Activated CD4-positive, alpha-beta T cell treated with anti-CD3 and anti-CD28 coated beads, Interleukin-2, amount 10 ng/mL, durations not matched to agents 24 days and 14 days (primary cell): ENCODE results near the gene PKD1. TPM values are rescaled to one million over a fixed set of nuclear protein-coding genes. Genes with fewer than 3 reads are reported as not detected.
"Not testable (repeated sequence)": the region's sequence is repeated elsewhere in the genome, so short reads cannot be mapped to it uniquely, and the experiment has no call there.

Experiments
- DNase-seq: peaks from one replicate; pipeline ENCODE4 v3.0.0; 2022
- H3K27ac Mint-ChIP-seq: one replicate; pipeline ENCODE4 v1.8.0; 2022; ENCODE audit warnings: mild to moderate bottlenecking, mixed read lengths
- H3K27me3 Mint-ChIP-seq: one replicate; pipeline ENCODE4 v1.8.0; 2022; ENCODE audit warnings: mixed read lengths
- H3K36me3 Mint-ChIP-seq: one replicate; pipeline ENCODE4 v1.8.0; 2022; ENCODE audit warnings: low read depth, mild to moderate bottlenecking, mixed read lengths
- H3K4me1 Mint-ChIP-seq: one replicate; pipeline ENCODE4 v1.8.0; 2021; ENCODE audit warnings: mixed read lengths
- H3K4me3 Mint-ChIP-seq: one replicate; pipeline ENCODE4 v1.8.0; 2022; ENCODE audit warnings: mild to moderate bottlenecking, moderate library complexity, mixed read lengths
- H3K9me3 Mint-ChIP-seq: one replicate; pipeline ENCODE4 v1.8.0; 2021; ENCODE audit warnings: mixed read lengths
- intact Hi-C: fragments of 100-400 bp; cut with micrococcal nuclease; formaldehyde crosslinking; loops from one replicate; pipeline ENCODE4 v1.15.1; 2023
- total RNA-seq: library from RNA; stranded (reverse); gene quantifications from 2 replicates; pipeline ENCODE4 v1.2.3, GENCODE V29; 2022

Gene PKD1
- total RNA-seq, 1 donor from 2014 or later, result 93.3 TPM

DNA sequence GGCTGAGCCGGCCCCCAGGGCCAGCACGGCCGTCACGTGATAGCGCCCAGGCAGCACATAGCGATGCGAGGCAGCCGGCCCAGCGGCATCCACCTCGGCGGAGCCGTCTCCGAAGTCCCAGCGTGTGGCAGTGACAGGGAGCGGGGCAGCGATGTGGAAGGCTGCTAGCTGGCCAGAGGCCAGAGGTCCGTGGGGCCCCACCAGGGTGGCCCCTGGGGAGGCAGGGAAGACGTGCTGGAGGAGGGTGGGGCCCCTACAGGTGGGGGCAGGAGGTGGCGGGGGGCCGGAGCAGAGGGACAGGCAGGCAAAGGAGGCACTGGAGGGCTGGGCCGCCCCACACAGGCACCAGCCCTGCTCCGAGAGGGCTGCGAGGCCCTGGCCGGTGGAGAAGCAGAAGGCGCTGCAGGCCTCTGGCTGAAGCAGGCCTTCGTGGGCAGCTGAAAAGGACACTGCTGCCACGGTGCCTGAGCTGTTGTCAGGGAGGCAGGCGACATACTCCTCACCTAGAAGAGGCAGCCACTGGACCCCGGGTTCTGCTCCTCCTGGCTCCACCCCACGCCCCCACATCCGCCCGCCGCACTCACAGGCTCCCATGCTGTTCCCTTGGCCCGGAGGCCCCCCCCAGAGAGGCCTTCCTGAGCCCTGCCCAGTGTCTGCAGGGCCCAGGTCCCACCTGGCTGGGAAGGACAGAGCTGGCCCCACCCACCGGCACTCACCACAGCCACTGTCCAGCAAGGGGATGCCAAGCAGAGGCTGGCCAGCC, 17.6 kb downstream of the PKD1 start:
- H3K27me3 Mint-ChIP-seq, H3K4me1 Mint-ChIP-seq, H3K36me3 Mint-ChIP-seq, intact Hi-C loops, H3K27ac Mint-ChIP-seq, H3K9me3 Mint-ChIP-seq, H3K4me3 Mint-ChIP-seq, DNase-seq: not testable (repeated sequence)

DNA sequence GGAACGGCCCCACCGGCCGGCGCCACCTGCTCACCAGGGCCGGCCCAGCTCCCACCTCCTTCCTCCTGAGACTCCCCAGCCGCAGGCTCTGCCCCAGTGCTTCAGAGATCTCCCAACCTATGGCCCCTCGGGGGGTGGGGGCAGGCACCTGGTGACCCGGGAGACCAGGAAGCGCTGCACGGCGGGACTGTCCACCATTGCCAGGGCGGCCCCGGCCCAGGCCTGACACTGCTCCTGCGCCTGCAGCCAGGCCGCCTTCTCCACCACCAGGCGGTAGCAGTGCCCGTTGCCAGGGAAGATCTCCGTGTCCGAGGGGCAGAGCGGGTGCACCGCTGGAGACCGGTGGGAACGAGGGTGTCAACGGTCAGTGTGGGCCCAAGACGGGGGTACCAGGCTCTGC, 18.4 kb downstream of the PKD1 start:
- H3K27me3 Mint-ChIP-seq, H3K27ac Mint-ChIP-seq, H3K4me3 Mint-ChIP-seq, H3K9me3 Mint-ChIP-seq, DNase-seq, H3K36me3 Mint-ChIP-seq, intact Hi-C loops, H3K4me1 Mint-ChIP-seq: not testable (repeated sequence)

DNA sequence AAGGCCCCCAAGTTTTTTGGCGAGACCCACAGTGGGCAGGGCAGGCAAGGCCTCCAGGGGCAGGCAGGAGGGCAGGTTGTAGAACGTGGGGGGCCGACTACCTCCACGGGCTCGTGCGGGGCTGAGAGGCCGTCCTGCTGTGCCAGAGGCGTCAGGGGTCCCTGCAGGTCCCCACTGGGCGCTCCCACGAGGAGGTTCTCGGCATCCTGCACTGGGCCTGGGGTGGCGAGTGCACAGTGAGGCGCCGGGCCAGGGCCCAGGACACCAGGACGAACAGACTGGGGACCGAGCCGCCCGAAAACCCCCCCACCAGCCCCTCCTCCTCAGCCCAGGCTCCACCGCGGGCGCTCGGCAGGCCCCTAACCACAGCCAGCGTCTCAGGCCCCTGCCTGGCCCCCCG, 19.3 kb downstream of the PKD1 start:
- DNase-seq, H3K36me3 Mint-ChIP-seq, H3K27me3 Mint-ChIP-seq, H3K27ac Mint-ChIP-seq, intact Hi-C loops, H3K4me3 Mint-ChIP-seq, H3K4me1 Mint-ChIP-seq, H3K9me3 Mint-ChIP-seq: not testable (repeated sequence)

DNA sequence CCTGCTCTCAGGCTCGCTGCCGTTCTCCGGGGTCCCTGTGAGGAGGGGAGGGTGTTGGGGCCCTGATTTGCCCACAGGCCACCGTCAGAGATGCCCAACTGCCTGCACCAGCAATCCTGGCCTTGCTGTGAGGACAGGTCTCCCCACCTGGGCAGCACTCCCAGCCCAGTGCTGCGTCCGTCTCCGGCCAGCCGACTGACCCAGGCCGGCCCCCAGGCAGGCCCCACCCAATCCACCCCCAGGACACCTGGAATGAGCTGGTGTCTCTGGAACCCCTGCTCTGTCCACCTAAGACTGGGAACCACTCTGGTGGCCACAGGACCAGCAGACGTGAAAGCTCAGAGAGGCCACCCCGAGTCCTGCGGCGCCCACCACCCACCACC, 20.1 kb downstream of the PKD1 start:
- intact Hi-C loops, result no loop called here
- no peaks in the 10 kb centered on the region for H3K4me1 Mint-ChIP-seq
- no peaks in the 10 kb centered on the region for H3K9me3 Mint-ChIP-seq
- H3K36me3 Mint-ChIP-seq, result no peaks in the 10 kb centered on the region
- H3K27ac Mint-ChIP-seq, result no peak overlapping the region
- H3K27me3 Mint-ChIP-seq, result no peaks in the 10 kb centered on the region
- no peak for DNase-seq
- H3K4me3 Mint-ChIP-seq, result no peak overlapping the region

DNA sequence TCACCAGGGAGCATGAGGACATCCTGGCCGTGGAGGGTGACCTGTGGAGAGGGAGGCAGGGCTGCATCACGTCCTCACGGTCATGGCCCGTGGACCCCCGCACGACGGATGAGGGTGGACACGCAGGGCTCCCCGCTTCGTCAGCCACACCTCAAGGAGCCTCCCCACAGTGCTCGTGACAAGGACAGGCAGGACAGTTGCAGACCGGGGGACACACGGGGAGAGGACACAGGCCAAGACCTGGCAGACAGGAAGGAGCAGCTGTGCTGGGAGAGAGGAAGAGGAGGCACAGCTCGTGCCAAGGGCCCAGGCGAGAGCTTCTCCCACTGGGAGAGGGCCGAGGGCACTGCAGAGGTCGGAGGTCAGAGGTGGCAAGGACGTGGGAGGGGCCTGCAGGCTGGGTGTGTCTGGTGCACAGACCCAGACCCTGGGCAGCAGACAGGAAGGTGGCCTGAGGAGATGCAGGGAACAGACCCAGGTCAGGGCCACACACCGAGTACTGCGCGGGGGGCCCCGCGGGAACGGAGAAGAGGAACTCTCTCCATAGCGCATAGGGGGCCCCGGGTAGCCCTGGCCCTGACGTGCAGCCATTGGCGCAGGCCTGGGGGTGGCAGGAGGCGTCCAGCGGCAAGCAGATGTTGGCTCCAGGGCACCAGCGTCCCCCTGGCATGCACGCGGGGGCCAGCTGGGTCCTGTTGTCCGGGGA, 20.7 kb downstream of the PKD1 start:
- intact Hi-C loops, H3K4me1 Mint-ChIP-seq, H3K9me3 Mint-ChIP-seq, H3K27ac Mint-ChIP-seq, H3K36me3 Mint-ChIP-seq, H3K4me3 Mint-ChIP-seq, DNase-seq, H3K27me3 Mint-ChIP-seq: not testable (repeated sequence)

DNA sequence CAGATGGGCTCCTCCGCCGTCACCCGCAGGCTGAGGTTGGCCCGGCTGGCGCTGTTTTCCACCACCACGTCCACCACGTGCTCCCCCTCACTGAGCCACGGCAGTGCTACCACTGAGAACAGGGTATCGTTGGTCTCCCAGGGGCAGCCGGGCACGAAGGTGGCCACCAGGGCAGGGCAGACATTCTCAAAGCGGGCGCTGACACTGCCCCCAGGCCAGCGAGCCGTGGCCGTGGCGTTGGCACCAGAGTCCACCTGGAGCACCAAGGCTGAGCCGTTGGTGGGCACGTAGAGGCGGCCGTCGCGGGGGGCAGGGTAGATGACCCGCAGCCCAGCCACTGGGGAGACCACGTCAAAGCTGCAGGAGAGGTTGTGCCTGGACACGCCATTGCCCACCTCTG, 21.5 kb downstream of the PKD1 start:
- H3K27ac Mint-ChIP-seq, DNase-seq, H3K27me3 Mint-ChIP-seq, H3K9me3 Mint-ChIP-seq, H3K36me3 Mint-ChIP-seq, H3K4me3 Mint-ChIP-seq, H3K4me1 Mint-ChIP-seq, intact Hi-C loops: not testable (repeated sequence)

DNA sequence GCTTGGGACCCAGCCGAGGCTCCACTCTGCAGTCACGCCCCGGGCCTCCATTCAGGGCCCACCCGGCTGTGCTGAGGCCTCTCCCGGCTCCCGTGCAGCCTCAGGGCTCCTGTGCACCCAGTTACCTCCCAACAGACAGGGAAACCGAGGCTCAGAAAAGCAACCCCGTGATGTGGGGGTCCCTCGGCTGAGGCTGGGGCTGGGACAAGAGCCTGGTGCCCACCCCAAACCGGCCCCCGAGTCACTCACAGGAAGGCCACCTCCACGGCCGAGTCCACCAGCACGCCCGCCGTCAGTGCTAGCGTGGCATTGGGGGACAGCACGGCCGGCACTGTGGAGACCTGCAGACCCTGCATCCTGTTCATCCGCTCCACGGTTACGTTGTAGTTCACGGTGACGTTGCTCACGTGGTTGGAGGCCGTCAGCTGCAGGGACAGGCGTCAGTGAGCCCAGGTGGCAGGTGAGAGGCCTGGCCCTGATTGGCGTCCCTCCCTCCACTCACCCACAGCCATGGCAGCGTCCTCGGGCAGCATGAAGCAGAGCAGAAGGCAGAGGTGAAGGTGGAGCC, 23.1 kb downstream of the PKD1 start:
- H3K27ac Mint-ChIP-seq, H3K9me3 Mint-ChIP-seq, DNase-seq, H3K4me3 Mint-ChIP-seq, intact Hi-C loops, H3K27me3 Mint-ChIP-seq, H3K4me1 Mint-ChIP-seq, H3K36me3 Mint-ChIP-seq: not testable (repeated sequence)

DNA sequence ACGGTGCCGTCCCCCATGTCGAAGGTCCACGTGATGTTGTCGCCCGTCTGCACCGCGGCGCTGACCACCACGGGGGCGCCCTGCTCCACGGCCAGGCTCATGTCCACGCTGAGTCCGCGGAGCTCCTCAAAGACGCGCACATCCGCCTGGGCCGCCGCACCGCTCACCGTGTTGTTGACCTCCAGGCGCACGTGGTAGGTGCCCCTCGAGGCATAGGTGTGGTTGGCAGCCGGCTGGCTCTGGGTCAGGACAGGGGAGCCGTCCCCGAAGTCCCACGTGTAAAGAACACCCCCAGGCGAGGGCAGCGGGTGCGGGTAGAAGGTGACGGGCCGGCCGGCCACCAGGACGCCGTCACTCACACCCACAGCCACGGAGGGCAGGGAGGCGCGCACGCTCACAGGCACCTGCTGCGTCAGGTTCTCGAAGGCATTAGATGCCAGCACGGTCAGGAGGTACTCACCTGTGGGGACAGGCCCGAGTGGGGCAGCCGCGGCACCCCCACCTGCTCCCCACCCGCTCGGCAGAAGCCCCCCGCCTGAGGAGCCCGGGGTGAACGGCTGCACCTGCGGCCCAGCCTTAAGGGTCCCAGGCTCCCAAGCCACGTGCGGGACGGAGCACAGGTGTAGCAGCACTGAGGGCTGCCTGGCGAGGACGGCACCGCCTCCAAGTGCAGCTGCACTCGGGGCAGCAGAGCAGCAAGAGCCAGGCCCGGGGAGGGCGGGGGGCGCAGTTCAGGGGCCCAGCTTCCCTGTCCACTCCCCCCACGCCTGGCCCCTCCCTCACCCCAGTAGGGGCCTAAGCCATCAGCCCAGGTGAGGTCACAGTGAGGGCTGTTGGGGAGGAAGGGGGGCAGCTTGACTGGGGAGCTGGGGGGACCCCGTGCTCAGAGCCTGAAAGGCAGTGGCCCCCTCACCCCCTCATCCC, 24.0 kb downstream of the PKD1 start:
- H3K9me3 Mint-ChIP-seq, H3K27me3 Mint-ChIP-seq, H3K4me1 Mint-ChIP-seq, H3K36me3 Mint-ChIP-seq, H3K4me3 Mint-ChIP-seq, DNase-seq, H3K27ac Mint-ChIP-seq, intact Hi-C loops: not testable (repeated sequence)

DNA sequence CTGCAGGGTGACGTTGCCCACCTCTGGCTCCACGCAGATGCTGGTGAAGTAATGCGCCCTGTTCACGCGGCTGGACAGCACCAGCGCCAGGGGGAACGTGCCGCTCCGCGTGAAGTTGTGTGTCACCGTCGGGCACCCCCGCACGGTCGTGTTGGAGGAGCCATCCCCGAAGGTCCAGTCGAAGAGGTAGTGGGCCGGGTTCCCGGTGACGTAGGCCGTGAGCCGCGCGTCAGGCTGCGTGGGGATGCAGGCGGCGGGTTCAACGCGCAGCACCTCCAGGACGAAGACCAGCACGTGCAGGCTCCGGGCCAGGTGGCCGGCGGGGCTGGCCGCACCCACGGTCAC, 24.7 kb downstream of the PKD1 start:
- H3K4me1 Mint-ChIP-seq, H3K9me3 Mint-ChIP-seq, H3K4me3 Mint-ChIP-seq, H3K27ac Mint-ChIP-seq, H3K36me3 Mint-ChIP-seq, H3K27me3 Mint-ChIP-seq, intact Hi-C loops, DNase-seq: not testable (repeated sequence)

DNA sequence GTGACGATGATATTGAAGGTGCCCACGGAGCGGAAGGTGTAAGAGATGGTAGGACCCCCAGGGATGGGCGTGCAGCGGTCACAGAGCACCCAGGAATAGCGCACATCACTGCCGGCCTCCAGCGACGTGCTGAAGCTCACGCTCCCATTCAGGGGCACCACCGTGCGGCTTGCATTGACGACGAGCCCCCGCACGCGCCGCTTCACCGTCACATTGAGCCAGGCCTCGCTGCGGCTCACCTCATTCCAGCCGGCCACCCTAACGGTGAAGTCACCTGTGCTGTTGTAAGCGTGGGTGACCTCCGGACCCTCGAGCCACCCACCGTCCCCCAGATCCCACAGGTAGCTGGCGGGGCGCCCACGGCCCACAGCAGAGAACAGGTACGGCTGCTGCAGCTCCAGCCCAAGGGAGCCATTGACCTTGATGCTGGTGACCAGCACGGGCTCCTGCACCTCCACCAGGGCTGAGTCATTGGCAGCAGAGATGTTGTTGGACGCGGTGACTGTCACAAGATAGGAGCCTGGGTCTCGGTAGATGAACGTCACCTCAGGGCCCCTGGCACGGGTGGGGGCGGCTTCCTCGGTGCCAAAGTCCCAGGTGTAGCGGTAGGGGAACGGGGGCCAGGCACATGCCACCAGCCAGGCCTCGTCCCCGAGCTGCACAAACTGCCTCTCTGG, 25.2 kb downstream of the PKD1 start:
- intact Hi-C loops, H3K36me3 Mint-ChIP-seq, DNase-seq, H3K27me3 Mint-ChIP-seq, H3K27ac Mint-ChIP-seq, H3K4me1 Mint-ChIP-seq, H3K9me3 Mint-ChIP-seq, H3K4me3 Mint-ChIP-seq: not testable (repeated sequence)

DNA sequence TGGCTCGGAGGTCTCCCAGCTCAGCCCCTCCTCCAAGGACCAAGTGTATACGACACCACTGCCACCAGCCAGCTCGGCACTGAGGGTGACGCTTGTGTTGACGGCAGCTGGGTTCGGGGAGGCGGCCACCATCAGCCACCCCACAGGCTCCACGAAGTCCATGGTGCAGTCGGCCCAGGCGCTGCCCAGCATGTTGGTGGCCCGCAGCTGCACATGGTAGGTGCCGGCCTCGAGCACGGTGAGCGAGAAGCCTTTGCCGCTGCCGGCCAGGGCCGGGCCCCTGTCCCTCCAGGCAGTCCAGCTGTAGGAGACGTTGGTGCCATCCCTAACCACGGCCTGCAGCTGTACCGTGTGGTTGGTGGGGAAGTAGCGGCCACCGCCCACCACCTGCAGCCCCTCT, 25.8 kb downstream of the PKD1 start:
- H3K4me3 Mint-ChIP-seq, intact Hi-C loops, H3K4me1 Mint-ChIP-seq, H3K27me3 Mint-ChIP-seq, H3K36me3 Mint-ChIP-seq, H3K9me3 Mint-ChIP-seq, H3K27ac Mint-ChIP-seq, DNase-seq: not testable (repeated sequence)

DNA sequence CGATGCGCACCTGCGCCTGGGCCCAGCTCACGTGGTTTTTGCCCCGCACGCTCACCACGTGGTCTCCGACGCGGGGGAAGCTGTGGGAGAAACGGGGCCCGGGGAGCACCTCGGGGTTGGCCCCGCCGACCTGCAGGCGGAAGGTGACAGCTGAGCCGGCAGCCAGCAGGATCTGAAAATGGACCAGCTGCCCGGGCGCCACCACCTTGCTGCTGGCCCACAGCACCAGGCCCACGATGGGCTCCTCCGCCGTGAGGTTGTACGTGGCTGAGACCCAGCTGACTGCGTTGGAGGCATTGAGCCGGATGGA, 26.5 kb downstream of the PKD1 start:
- intact Hi-C loops, H3K27me3 Mint-ChIP-seq, H3K4me1 Mint-ChIP-seq: not testable (repeated sequence)

DNA sequence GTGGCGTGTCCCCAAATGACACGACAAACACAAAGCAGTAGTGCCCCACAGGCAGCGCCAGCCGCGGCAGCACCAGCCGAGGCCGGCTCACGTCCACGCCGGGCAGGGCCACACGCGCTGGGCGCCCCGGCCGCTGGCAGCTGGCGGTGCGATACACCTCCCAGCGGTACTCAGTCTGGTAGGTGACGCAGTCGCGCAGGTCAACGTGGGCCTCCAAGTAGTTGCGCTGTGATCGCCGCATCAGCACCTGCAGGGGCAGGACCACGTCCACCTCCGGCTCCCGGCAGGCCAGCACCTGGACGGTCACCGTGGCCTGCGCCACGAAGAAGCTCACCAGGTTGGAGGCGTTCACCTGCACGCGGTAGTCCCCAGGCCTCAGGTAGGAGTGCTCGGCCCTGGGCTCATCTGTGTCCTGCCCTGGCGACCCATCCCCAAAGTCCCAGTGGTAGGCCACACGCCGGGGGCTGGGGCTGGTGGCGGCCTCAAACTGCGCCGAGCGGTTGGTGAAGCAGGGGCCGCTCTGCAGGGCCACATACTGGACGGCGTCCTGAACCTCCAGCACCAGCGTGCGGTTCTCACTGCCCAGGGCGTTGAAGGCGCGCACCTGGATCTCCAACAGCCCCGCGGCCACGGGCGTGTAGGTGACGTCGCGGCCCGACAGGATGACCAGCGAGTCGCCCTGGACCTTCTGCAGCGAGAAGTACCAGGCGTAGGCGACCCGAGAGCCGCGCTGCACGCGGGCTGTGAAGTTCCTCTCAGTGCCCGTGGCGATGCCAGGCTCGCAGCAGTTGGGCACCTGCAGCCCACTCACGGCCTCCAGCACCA, 27.0 kb downstream of the PKD1 start:
- not testable (repeated sequence) for H3K4me1 Mint-ChIP-seq

More for the DNA sequence above, 26.5 kb downstream of the PKD1 start:
- H3K4me3 Mint-ChIP-seq, H3K9me3 Mint-ChIP-seq, H3K27ac Mint-ChIP-seq, H3K36me3 Mint-ChIP-seq, DNase-seq: not testable (repeated sequence)

More for the DNA sequence above, 27.0 kb downstream of the PKD1 start:
- H3K27ac Mint-ChIP-seq, H3K36me3 Mint-ChIP-seq, DNase-seq, H3K4me3 Mint-ChIP-seq, H3K9me3 Mint-ChIP-seq, H3K27me3 Mint-ChIP-seq, intact Hi-C loops: not testable (repeated sequence)
